ENCODE measurements around the gene ATP9B. TPM values are rescaled to one million over a fixed set of nuclear protein-coding genes. Genes with fewer than 3 reads are reported as not detected.

ATP9B gene
- total RNA-seq, 1 donor, result 29.3 TPM

DNA sequence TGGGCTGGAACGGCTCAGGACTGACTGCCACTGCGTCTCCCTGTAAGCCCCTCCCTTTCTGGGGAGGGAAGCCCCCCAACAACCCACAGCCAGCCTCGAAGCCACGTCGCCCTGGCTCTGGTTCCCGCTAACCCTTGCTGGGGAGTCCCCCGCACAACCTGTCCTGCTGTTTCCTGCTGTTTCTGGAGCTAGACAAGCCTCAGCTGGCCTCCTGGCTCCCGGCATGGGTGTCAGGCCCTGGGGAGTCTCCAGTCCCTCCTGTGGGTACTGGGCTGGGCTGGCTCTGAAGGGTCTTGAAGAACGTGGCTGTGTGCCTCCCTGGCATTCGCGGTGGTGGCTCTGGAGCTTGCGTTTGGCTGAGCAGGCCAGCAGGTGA lies 347.5 kb downstream of the ATP9B start:
- Histone ChIP-seq H3K9me3 (ENCODE audit: low read depth, low read length) (no peaks in the 10 kb centered on the region), H3K27ac (ENCODE audit: low read depth, low read length) (no peak overlapping the region), H3K4me3 (ENCODE audit: insufficient read depth, low read length) (no peak overlapping the region), H4K20me1 (ENCODE audit: insufficient read depth, low read length) (peaks cover 14% of the 10 kb centered on the region), H3K79me2 (ENCODE audit: insufficient read depth, low read length) (no peaks in the 10 kb centered on the region), H3K27me3 (ENCODE audit: insufficient read depth, low read length) (no peaks in the 10 kb centered on the region), H2AFZ (ENCODE audit: low read length) (no peak overlapping the region), H3K4me1 (ENCODE audit: insufficient read depth, low read length) (no peaks in the 10 kb centered on the region), H3K36me3 (ENCODE audit: insufficient read depth, low read length) (no peaks in the 10 kb centered on the region), H3K4me2 (ENCODE audit: insufficient read depth, low read length) (no peak overlapping the region)
- TF ChIP-seq, protein P1, sequence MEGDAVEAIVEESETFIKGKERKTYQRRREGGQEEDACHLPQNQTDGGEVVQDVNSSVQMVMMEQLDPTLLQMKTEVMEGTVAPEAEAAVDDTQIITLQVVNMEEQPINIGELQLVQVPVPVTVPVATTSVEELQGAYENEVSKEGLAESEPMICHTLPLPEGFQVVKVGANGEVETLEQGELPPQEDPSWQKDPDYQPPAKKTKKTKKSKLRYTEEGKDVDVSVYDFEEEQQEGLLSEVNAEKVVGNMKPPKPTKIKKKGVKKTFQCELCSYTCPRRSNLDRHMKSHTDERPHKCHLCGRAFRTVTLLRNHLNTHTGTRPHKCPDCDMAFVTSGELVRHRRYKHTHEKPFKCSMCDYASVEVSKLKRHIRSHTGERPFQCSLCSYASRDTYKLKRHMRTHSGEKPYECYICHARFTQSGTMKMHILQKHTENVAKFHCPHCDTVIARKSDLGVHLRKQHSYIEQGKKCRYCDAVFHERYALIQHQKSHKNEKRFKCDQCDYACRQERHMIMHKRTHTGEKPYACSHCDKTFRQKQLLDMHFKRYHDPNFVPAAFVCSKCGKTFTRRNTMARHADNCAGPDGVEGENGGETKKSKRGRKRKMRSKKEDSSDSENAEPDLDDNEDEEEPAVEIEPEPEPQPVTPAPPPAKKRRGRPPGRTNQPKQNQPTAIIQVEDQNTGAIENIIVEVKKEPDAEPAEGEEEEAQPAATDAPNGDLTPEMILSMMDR (IDR thresholded peaks at IDR 0.05; ENCODE audit: extremely low read depth, low read depth, low read length), result no peak
- DNase-seq (ENCODE audit: insufficient read length, low spot score, missing footprints), result no peak

DNA sequence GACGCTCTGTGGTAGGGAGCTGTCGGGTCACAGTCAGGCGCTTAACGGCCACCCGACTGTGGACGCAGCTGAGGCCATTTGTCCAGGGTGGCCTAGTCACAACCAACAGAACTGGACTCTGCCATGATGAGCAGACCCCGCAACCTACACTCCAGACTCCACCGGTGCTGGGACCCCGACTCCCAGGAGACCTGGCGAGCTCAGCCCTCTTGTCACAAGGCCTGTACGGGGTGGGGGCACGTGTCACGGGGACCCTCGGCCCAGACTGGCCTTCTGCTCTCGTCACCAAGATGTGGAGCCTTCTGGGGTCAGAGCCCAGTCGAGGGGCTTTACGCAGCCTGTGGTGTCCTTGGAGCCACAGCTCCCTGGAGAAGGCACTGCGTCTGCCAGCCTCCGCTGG lies 349.0 kb downstream of the ATP9B start:
- Histone ChIP-seq H3K9me3 (ENCODE audit: low read depth, low read length) (no peaks in the 10 kb centered on the region), H3K4me2 (ENCODE audit: insufficient read depth, low read length) (no peak overlapping the region), H3K79me2 (ENCODE audit: insufficient read depth, low read length) (no peaks in the 10 kb centered on the region), H2AFZ (ENCODE audit: low read length) (no peak overlapping the region), H3K4me1 (ENCODE audit: insufficient read depth, low read length) (no peaks in the 10 kb centered on the region), H3K27me3 (ENCODE audit: insufficient read depth, low read length) (no peaks in the 10 kb centered on the region), H4K20me1 (ENCODE audit: insufficient read depth, low read length) (peaks cover 16% of the 10 kb centered on the region), H3K27ac (ENCODE audit: low read depth, low read length) (no peak overlapping the region), H3K36me3 (ENCODE audit: insufficient read depth, low read length) (no peaks in the 10 kb centered on the region), H3K4me3 (ENCODE audit: insufficient read depth, low read length) (no peak overlapping the region)
- TF ChIP-seq, protein P1 (IDR thresholded peaks at IDR 0.05; ENCODE audit: extremely low read depth, low read depth, low read length), result no peak
- no peak for DNase-seq (ENCODE audit: insufficient read length, low spot score, missing footprints)

DNA sequence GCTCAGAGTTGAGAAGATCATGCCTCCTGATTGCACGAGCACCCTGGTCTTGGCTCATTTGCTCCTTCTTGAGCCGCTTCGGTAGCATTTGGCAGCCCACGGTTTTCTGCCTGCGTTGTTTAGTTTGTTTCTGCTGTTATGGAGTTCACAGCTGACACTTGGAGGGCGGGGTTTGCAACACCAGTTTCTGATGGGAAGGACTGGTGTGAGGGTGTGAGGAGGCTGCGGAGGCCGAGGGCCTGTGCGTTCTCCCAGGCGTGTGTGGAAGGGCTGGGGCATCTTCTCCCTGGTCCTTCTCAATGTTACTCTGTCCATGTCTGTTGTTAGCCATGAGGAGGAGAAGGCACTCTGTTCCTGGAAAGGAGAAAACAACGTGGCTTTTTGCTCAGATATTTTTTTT lies 349.4 kb downstream of the ATP9B start:
- H3K27ac ChIP-seq (ENCODE audit: low read depth, low read length), result no peak overlapping the region
- H3K4me1 ChIP-seq (ENCODE audit: insufficient read depth, low read length), result no peaks in the 10 kb centered on the region
- peaks cover 16% of the 10 kb centered on the region for H4K20me1 ChIP-seq (ENCODE audit: insufficient read depth, low read length)
- H3K27me3 ChIP-seq (ENCODE audit: insufficient read depth, low read length), result no peaks in the 10 kb centered on the region
- no peaks in the 10 kb centered on the region for H3K36me3 ChIP-seq (ENCODE audit: insufficient read depth, low read length)
- H3K4me3 ChIP-seq (ENCODE audit: insufficient read depth, low read length), result no peak overlapping the region
- H3K9me3 ChIP-seq (ENCODE audit: low read depth, low read length), result no peaks in the 10 kb centered on the region
- H2AFZ ChIP-seq (ENCODE audit: low read length), result no peak overlapping the region
- no peak overlapping the region for H3K4me2 ChIP-seq (ENCODE audit: insufficient read depth, low read length)
- TF ChIP-seq, protein P1 (IDR thresholded peaks at IDR 0.05; ENCODE audit: extremely low read depth, low read depth, low read length), result no peak
- no peak for DNase-seq (ENCODE audit: insufficient read length, low spot score, missing footprints)
- H3K79me2 ChIP-seq (ENCODE audit: insufficient read depth, low read length), result no peaks in the 10 kb centered on the region

DNA sequence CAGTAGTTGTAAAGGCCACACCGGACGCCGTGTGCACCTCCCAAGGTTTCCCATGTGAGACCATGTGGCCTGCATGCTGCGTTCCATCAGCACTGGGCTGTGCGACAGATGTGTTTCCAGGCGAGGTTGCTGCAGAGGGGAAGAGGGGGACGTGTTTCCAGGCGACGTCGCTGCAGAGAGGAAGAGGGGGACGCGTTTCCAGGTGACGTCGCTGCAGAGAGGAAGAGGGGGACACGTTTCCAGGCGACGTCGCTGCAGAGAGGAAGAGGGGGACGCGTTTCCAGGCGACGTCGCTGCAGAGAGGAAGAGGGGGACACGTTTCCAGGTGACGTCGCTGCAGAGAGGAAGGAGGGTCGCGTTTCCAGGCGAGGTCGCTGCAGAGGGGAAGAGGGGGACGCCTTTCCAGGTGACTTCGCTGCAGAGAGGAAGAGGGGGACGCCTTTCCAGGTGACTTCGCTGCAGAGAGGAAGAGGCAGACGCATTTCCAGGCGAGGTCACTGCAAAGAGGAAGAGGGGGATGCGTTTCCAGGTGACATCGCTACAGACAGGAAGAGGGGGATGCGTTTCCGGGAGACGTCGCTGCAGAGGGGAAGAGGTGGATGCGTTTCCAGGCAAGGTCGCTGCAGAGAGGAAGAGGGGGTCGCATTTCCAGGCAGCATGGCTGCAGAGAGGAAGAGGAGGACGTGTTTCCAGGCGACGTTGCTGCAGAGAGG lies 351.0 kb downstream of the ATP9B start:
- Histone ChIP-seq H2AFZ (ENCODE audit: low read length) (no peak overlapping the region), H3K4me3 (ENCODE audit: insufficient read depth, low read length) (no peak overlapping the region), H4K20me1 (ENCODE audit: insufficient read depth, low read length) (peaks cover 16% of the 10 kb centered on the region), H3K4me2 (ENCODE audit: insufficient read depth, low read length) (no peak overlapping the region), H3K27me3 (ENCODE audit: insufficient read depth, low read length) (no peaks in the 10 kb centered on the region), H3K79me2 (ENCODE audit: insufficient read depth, low read length) (no peaks in the 10 kb centered on the region), H3K4me1 (ENCODE audit: insufficient read depth, low read length) (no peaks in the 10 kb centered on the region), H3K27ac (ENCODE audit: low read depth, low read length) (no peak overlapping the region), H3K36me3 (ENCODE audit: insufficient read depth, low read length) (no peaks in the 10 kb centered on the region), H3K9me3 (ENCODE audit: low read depth, low read length) (no peaks in the 10 kb centered on the region)
- no peak for DNase-seq (ENCODE audit: insufficient read length, low spot score, missing footprints)
- TF ChIP-seq, protein P1 (IDR thresholded peaks at IDR 0.05; ENCODE audit: extremely low read depth, low read depth, low read length), result no peak

Measured in osteoblast (primary cell).